PC-3 (cell line): ENCODE results near the gene RNF157. TPM values are rescaled to one million over a fixed set of nuclear protein-coding genes. Genes with fewer than 3 reads are reported as not detected.
A peak's percentile ranks its signal among the peaks of the same experiment; 100 is the strongest.

Experiments used
- ATAC-seq: fragments of 200-7000 bp; cut with Tn5 transposase; 2 replicates; pipeline ENCODE4 v1.9.1; 2020; ENCODE audit warnings: mild to moderate bottlenecking, moderate library complexity
- BruUV-seq: library from RNA; stranded (reverse); fragments of 400-500 nt; replicated peaks from 2 replicates; lab custom pipeline; 2021; lab: Mats Ljungman, UMichigan
- CTCF ChIA-PET: fragments of 300-600 bp; sonication (Branson Sonifier 250); formaldehyde crosslinking; loops from one replicate; lab custom pipeline; 2022; ENCODE audit warnings: antibody characterized with exemption; lab: Charles Lee
- POLR2A ChIA-PET: fragments of 300-600 bp; sonication (Branson Sonifier 250); formaldehyde crosslinking; loops from one replicate; lab custom pipeline; 2022; ENCODE audit warnings: antibody characterized with exemption; ENCODE audit not compliant: unreplicated experiment; lab: Charles Lee
- DNase-seq: peaks from one replicate; pipeline ENCODE4 v3.0.0-alpha.2; 2015
- H2AFZ ChIP-seq: fragments of 300-600 bp; sonication (generic); 2 replicates; pipeline ENCODE4 v1.6.0; 2016; ENCODE audit warnings: antibody characterized with exemption, low read length
- H3F3A ChIP-seq: fragments of 300-600 bp; sonication (generic); one replicate; pipeline ENCODE4 v1.6.0; 2017; ENCODE audit warnings: antibody characterized with exemption, low read length, control low read depth, mild to moderate bottlenecking; ENCODE audit not compliant: unreplicated experiment
- H3K27ac ChIP-seq: fragments of 300-600 bp; sonication (generic); 2 replicates; pipeline ENCODE4 v1.5.1; 2016; ENCODE audit warnings: mild to moderate bottlenecking, low read length
- H3K27me3 ChIP-seq: fragments of 300-600 bp; sonication (generic); 2 replicates; pipeline ENCODE4 v1.6.1; 2016; ENCODE audit warnings: low read length, mixed read lengths
- H3K36me3 ChIP-seq: fragments of 300-600 bp; sonication (generic); 2 replicates; pipeline ENCODE4 v1.6.1; 2016; ENCODE audit warnings: low read depth, mixed run types, low read length, mixed read lengths
- H3K4me1 ChIP-seq: fragments of 300-600 bp; sonication (generic); 2 replicates; pipeline ENCODE4 v1.5.1; 2016; ENCODE audit warnings: low read length; ENCODE audit not compliant: insufficient read depth
- H3K4me2 ChIP-seq: fragments of 300-600 bp; sonication (generic); 2 replicates; pipeline ENCODE4 v1.6.0; 2016; ENCODE audit warnings: low read length
- H3K4me3 ChIP-seq: fragments of 300-600 bp; sonication (generic); 2 replicates; pipeline ENCODE4 v1.5.1; 2016; ENCODE audit warnings: mild to moderate bottlenecking, low read length, mixed read lengths
- H3K79me2 ChIP-seq: fragments of 300-600 bp; sonication (generic); 2 replicates; pipeline ENCODE4 v1.6.1; 2017; ENCODE audit warnings: low read length, mixed read lengths
- H3K9ac ChIP-seq: fragments of 300-600 bp; sonication (generic); 2 replicates; pipeline ENCODE4 v1.6.0; 2016; ENCODE audit warnings: mild to moderate bottlenecking, low read length
- H3K9me2 ChIP-seq: fragments of 300-600 bp; sonication (generic); replicated peaks from 2 replicates; pipeline ENCODE4 v1.6.1; 2016; ENCODE audit warnings: mixed run types, low read length, mixed read lengths
- H3K9me3 ChIP-seq: fragments of 300-600 bp; sonication (generic); 2 replicates; pipeline ENCODE4 v1.6.1; 2016; ENCODE audit warnings: low read length, mixed read lengths
- H4K20me1 ChIP-seq: fragments of 300-600 bp; sonication (generic); 2 replicates; pipeline ENCODE4 v1.6.1; 2016; ENCODE audit warnings: low read length, mixed read lengths
- EZH2 ChIP-seq: fragments of 300-600 bp; sonication (generic); IDR thresholded peaks from one replicate; pipeline ENCODE4 v1.6.1; 2017; ENCODE audit warnings: antibody characterized with exemption, mild to moderate bottlenecking, low read length; ENCODE audit not compliant: unreplicated experiment
- EZH2phosphoT487 ChIP-seq: fragments of 300-600 bp; sonication (generic); IDR thresholded peaks from 2 replicates; pipeline ENCODE4 v1.6.1; 2018; ENCODE audit warnings: mild to moderate bottlenecking, antibody characterized with exemption, low read length, borderline replicate concordance
- intact Hi-C: fragments of 100-400 bp; cut with micrococcal nuclease; formaldehyde crosslinking; loops from 2 replicates; pipeline ENCODE4 v1.9.0; 2023
- total RNA-seq: library from RNA; depleted of rRNA; stranded (reverse); fragments of >200 nt; gene quantifications from 2 replicates; pipeline ENCODE4 v1.2.3, GENCODE V29; 2014
- TF ChIP-seq, protein P1 (sequence below): fragments of 300-600 bp; sonication (generic); conservative IDR thresholded peaks from 2 replicates; pipeline ENCODE4 v1.5.1; 2017; ENCODE audit warnings: antibody characterized with exemption, low read depth, mild to moderate bottlenecking, low read length

RNF157 gene
- total RNA-seq, 1 experiment from 2014 or later: 7.4 TPM

DNA sequence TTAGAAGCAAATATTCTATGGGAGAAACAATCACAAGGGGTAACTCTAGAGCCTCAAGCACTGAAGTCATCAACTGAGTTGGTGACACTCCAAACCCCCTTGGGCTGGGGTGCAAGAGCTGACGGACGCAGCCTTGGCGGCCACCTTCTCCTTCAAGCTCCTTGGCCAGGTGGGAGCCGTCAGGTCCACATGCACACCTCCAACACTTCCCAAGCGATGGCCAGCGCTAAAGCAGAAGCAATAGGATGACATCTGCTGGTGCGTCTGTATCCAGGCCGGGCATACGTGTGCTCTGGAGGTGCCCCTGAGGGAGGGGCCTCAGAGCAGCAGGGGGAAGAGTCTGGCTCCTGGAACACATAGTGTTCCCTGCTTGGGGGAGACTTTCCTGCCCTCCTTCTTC lies 87.1 kb downstream of the RNF157 start:
- ChIA-PET CTCF (interaction anchor here (1.1 kb wide), 1 partner anchor 127 kb away, joined by 8 read pairs; no protein-coding TSS in a partner anchor), POLR2A (no interaction called here)
- no peak overlapping the region for H3K9ac ChIP-seq
- no peak overlapping the region for H2AFZ ChIP-seq
- intact Hi-C loops: no loop called here
- no peaks in the 10 kb centered on the region for H3K27me3 ChIP-seq
- no peaks in the 10 kb centered on the region for H3K9me2 ChIP-seq
- H3K4me3 ChIP-seq: no peak overlapping the region
- H3K4me1 ChIP-seq: no peaks in the 10 kb centered on the region; the same call in 1 of the 2 replicates
- DNase-seq: no peak
- no peak overlapping the region for H3K27ac ChIP-seq
- no peaks in the 10 kb centered on the region for H3K36me3 ChIP-seq
- H4K20me1 ChIP-seq: no peaks in the 10 kb centered on the region
- no TSS peak for BruUV-seq
- TF ChIP-seq, protein P1, sequence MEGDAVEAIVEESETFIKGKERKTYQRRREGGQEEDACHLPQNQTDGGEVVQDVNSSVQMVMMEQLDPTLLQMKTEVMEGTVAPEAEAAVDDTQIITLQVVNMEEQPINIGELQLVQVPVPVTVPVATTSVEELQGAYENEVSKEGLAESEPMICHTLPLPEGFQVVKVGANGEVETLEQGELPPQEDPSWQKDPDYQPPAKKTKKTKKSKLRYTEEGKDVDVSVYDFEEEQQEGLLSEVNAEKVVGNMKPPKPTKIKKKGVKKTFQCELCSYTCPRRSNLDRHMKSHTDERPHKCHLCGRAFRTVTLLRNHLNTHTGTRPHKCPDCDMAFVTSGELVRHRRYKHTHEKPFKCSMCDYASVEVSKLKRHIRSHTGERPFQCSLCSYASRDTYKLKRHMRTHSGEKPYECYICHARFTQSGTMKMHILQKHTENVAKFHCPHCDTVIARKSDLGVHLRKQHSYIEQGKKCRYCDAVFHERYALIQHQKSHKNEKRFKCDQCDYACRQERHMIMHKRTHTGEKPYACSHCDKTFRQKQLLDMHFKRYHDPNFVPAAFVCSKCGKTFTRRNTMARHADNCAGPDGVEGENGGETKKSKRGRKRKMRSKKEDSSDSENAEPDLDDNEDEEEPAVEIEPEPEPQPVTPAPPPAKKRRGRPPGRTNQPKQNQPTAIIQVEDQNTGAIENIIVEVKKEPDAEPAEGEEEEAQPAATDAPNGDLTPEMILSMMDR: no peak
- TF ChIP-seq EZH2 (no peak), EZH2phosphoT487 (no peak)
- no peak for ATAC-seq
- H3F3A ChIP-seq: no peaks in the 10 kb centered on the region
- H3K79me2 ChIP-seq: no peaks in the 10 kb centered on the region
- no peak overlapping the region for H3K4me2 ChIP-seq
- no peaks in the 10 kb centered on the region for H3K9me3 ChIP-seq

DNA sequence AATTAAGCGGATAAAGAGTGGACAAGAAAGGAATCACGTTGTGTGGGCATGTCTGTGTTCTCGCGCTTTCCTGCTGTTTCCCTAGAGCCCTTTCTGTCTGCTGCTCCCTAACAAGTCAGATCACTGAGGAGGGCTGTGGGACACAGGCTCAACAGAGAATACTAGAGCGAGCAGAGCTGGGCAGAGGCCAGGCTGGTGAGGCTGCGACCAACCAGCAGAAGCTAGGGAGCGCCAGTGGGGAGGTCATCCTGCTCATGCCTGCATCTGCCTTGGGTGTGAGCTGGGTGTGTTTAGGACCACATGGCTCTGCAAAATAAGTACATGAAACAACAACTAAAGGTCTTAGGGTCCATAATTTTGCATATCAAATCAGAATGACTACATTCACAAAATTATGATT lies 87.7 kb downstream of the RNF157 start:
- BruUV-seq: no TSS peak

DNA sequence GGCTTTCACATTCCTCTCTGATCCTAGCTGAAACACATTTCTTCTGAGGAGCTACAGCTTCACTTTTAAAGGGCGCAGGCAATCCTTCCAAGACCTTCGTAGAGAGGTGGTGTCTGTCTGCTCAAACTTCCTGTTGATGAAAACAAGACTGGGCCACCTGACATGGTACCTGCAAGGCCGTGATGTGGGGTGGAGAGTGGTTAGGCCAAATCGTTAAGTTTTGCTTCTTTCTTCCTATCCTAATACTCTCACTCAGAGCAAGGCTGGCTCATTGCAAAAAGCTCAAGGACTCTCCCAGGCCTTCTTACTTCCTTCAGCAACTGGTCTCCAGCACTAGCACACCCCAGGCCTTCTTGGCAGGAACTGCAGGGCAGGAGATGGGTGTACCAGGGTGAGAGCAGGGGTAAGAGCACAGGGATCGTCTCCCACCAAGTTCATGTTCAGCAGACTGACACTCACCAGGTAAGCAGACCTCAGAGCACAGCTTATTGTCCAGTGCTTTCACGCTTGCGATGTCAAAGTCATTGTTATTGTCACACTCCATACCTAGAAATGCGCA lies 88.3 kb downstream of the RNF157 start:
- Histone ChIP-seq H3K4me2 (no peak overlapping the region), H3K36me3 (no peaks in the 10 kb centered on the region), H3K9me2 (no peaks in the 10 kb centered on the region), H4K20me1 (no peaks in the 10 kb centered on the region), H3K27ac (no peak overlapping the region), H3K27me3 (no peaks in the 10 kb centered on the region), H3K9ac (no peak overlapping the region), H2AFZ (no peak overlapping the region), H3F3A (no peaks in the 10 kb centered on the region), H3K4me3 (no peak overlapping the region), H3K79me2 (no peaks in the 10 kb centered on the region), H3K9me3 (no peaks in the 10 kb centered on the region), H3K4me1 (no peaks in the 10 kb centered on the region)
- DNase-seq (no peak), ATAC-seq (no peak)
- TF ChIP-seq, protein P1: no peak
- TF ChIP-seq EZH2 (no peak), EZH2phosphoT487 (no peak)
- intact Hi-C loops: no loop called here
- ChIA-PET POLR2A (no interaction called here), CTCF (no interaction called here)
- no TSS peak for BruUV-seq

More for the DNA sequence above, 87.7 kb downstream of the RNF157 start:
- H3K27me3 ChIP-seq: no peaks in the 10 kb centered on the region
- H3K9ac ChIP-seq: no peak overlapping the region
- H4K20me1 ChIP-seq: no peaks in the 10 kb centered on the region
- H3K27ac ChIP-seq: no peak overlapping the region
- no peaks in the 10 kb centered on the region for H3K36me3 ChIP-seq
- H3F3A ChIP-seq: no peaks in the 10 kb centered on the region
- H2AFZ ChIP-seq: no peak overlapping the region
- CTCF ChIA-PET: interaction anchor here (1.1 kb wide), 1 partner anchor 127 kb away, joined by 8 read pairs; no protein-coding TSS in a partner anchor
- H3K9me2 ChIP-seq: no peaks in the 10 kb centered on the region
- no peaks in the 10 kb centered on the region for H3K9me3 ChIP-seq
- no peak overlapping the region for H3K4me2 ChIP-seq
- ATAC-seq (no peak), DNase-seq (no peak)
- TF ChIP-seq EZH2: no peak
- TF ChIP-seq, protein P1: 0 out of 2 replicates have a peak, but pooled peaks have one; percentile 5
- no peak for TF ChIP-seq EZH2phosphoT487
- intact Hi-C loops: no loop called here
- no peaks in the 10 kb centered on the region; the same call in 1 of the 2 replicates for H3K4me1 ChIP-seq
- H3K79me2 ChIP-seq: no peaks in the 10 kb centered on the region
- no peak overlapping the region for H3K4me3 ChIP-seq
- POLR2A ChIA-PET: no interaction called here
